Measurements from ENCODE around the gene RANBP3.

DNA sequence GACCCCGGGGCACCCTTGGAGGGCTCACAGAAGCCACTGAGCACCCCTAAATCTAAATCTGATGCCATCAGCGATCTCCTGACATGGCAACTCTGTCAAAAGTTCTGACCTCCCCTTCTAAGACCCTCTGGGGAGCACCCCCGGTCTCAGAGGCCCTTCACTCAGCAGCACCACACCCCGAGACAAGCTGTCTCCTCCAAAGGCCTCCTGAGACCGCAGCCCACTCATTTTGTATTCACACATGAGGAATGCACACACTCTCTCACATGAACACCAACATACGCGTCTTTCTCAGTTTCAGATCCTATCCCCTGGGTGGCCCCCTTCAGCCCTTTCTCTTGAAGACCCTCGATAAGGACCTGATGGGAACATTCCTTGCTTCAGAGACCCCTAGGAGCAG, 77.0 kb downstream of the RANBP3 start:
- TF ChIP-seq, protein P1, sequence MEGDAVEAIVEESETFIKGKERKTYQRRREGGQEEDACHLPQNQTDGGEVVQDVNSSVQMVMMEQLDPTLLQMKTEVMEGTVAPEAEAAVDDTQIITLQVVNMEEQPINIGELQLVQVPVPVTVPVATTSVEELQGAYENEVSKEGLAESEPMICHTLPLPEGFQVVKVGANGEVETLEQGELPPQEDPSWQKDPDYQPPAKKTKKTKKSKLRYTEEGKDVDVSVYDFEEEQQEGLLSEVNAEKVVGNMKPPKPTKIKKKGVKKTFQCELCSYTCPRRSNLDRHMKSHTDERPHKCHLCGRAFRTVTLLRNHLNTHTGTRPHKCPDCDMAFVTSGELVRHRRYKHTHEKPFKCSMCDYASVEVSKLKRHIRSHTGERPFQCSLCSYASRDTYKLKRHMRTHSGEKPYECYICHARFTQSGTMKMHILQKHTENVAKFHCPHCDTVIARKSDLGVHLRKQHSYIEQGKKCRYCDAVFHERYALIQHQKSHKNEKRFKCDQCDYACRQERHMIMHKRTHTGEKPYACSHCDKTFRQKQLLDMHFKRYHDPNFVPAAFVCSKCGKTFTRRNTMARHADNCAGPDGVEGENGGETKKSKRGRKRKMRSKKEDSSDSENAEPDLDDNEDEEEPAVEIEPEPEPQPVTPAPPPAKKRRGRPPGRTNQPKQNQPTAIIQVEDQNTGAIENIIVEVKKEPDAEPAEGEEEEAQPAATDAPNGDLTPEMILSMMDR (IDR thresholded peaks at IDR 0.05) = no peak
- TF ChIP-seq POLR2A (IDR thresholded peaks at IDR 0.05) = no peak
- no peak for TF ChIP-seq POLR2AphosphoS5 (IDR thresholded peaks at IDR 0.05)
- no peak for TF ChIP-seq EP300 (IDR thresholded peaks at IDR 0.05)

Data from upper lobe of left lung (tissue), 4 donors.